Spinal cord (tissue), 10 donors: ENCODE measurements around the gene RNF112. TPM values are rescaled to one million over a fixed set of nuclear protein-coding genes. Genes with fewer than 3 reads are reported as not detected.

Experiments used
- DNase-seq, 6 donors: peaks; one replicate each; pipeline versions ENCODE4 v3.0.0 to v3.0.0-alpha.2; 2013 to 2015; ENCODE audit warnings: low spot score in 6 of 6, low read depth in 4 of 6
- H3K27ac ChIP-seq: one replicate; pipeline ENCODE4 v1.5.1; 2013; ENCODE audit warnings: low read depth, low read length, control low read depth
- H3K27me3 ChIP-seq: one replicate; pipeline ENCODE4 v1.6.1; 2013; ENCODE audit warnings: low read length; ENCODE audit not compliant: control insufficient read depth, insufficient read depth
- H3K36me3 ChIP-seq: one replicate; pipeline ENCODE4 v1.6.1; 2013; ENCODE audit warnings: low read length; ENCODE audit not compliant: control insufficient read depth, insufficient read depth
- H3K4me1 ChIP-seq: one replicate; pipeline ENCODE4 v1.6.1; 2013; ENCODE audit warnings: low read length; ENCODE audit not compliant: control insufficient read depth, insufficient read depth
- H3K4me3 ChIP-seq: one replicate; pipeline ENCODE4 v1.5.1; 2013; ENCODE audit warnings: low read depth, low read length, control low read depth
- H3K9me3 ChIP-seq: one replicate; pipeline ENCODE4 v1.6.1; 2013; ENCODE audit warnings: low read length; ENCODE audit not compliant: control insufficient read depth, insufficient read depth
- WGBS: methylation state at CpG from one replicate; pipeline ENCODE4 v1.1.5; 2013; ENCODE audit warnings: missing lambda C conversion rate; ENCODE audit not compliant: insufficient coverage; 5-methylcytosine and 5-hydroxymethylcytosine counted together
- polyA plus RNA-seq, 2 donors: library from polyadenylated mRNA; unstranded; fragments of 120-200 nt; gene quantifications; one replicate each; pipeline ENCODE4 v1.2.1, GENCODE V29; 2013; ENCODE audit not compliant: insufficient read length in 2 of 2
- total RNA-seq, 2 donors: library from RNA; depleted of rRNA in 1 of 2; stranded (reverse); fragments of 120-200 nt in 1 of 2; fragments of >200 nt in 1 of 2; gene quantifications; one replicate each; pipeline versions ENCODE4 v1.2.3 to v1.2.4, GENCODE V29; 2013 to 2014
- donor health status: healthy.

The RNF112 gene
- total and polyA plus RNA-seq, 4 donors: 7.9 to 31.8 (median 18.7) TPM

- peaks cover 44% of the 10 kb centered on the region for H3K4me1 ChIP-seq
- H3K27ac ChIP-seq: peak overlapping the region; percentile 87
- no peaks in the 10 kb centered on the region for H3K9me3 ChIP-seq
- no peaks in the 10 kb centered on the region for H3K27me3 ChIP-seq
- peaks cover 27% of the 10 kb centered on the region for H3K36me3 ChIP-seq
- H3K4me3 ChIP-seq: no peak overlapping the region
- WGBS: 67% methylated on average over 1 of the region's 2 CpGs
- DNase-seq: peak in 2 of 6 donors; percentile 35 to 84
Measured at GRCh38 chr17:19387921-19388521, 23.0 kb upstream of the RNF112 start.

GRCh38 chr17:19388791-19389785, 21.9 kb upstream of the RNF112 start:
- peaks cover 41% of the 10 kb centered on the region for H3K4me1 ChIP-seq
- WGBS: 100% methylated on average over 1 of the region's 5 CpGs
- no peak overlapping the region for H3K27ac ChIP-seq
- DNase-seq: no peak
- H3K4me3 ChIP-seq: no peak overlapping the region
- H3K27me3 ChIP-seq: no peaks in the 10 kb centered on the region
- peaks cover 16% of the 10 kb centered on the region for H3K36me3 ChIP-seq
- no peaks in the 10 kb centered on the region for H3K9me3 ChIP-seq

- 80% methylated on average over 2 of the region's 2 CpGs for WGBS
Measured at GRCh38 chr17:19390951-19391350, 20.1 kb upstream of the RNF112 start.

GRCh38 chr17:19391432-19391831, 19.6 kb upstream of the RNF112 start:
- Histone ChIP-seq H3K27ac (no peak overlapping the region), H3K9me3 (no peaks in the 10 kb centered on the region), H3K27me3 (no peaks in the 10 kb centered on the region), H3K36me3 (no peaks in the 10 kb centered on the region), H3K4me3 (no peak overlapping the region), H3K4me1 (peaks cover 21% of the 10 kb centered on the region)
- no peak for DNase-seq
- 60% methylated on average over 1 of the region's 7 CpGs for WGBS

More at GRCh38 chr17:19390951-19391350, 20.1 kb upstream of the RNF112 start:
- no peak for DNase-seq
- Histone ChIP-seq H3K27me3 (no peaks in the 10 kb centered on the region), H3K36me3 (no peaks in the 10 kb centered on the region), H3K4me1 (peaks cover 26% of the 10 kb centered on the region), H3K4me3 (no peak overlapping the region), H3K27ac (no peak overlapping the region), H3K9me3 (no peaks in the 10 kb centered on the region)

- no peaks in the 10 kb centered on the region for H3K27me3 ChIP-seq
- no peak overlapping the region for H3K4me3 ChIP-seq
- no peaks in the 10 kb centered on the region for H3K9me3 ChIP-seq
- WGBS: 60% methylated on average over 4 of the region's 7 CpGs
- peaks cover 13% of the 10 kb centered on the region for H3K4me1 ChIP-seq
- H3K36me3 ChIP-seq: no peaks in the 10 kb centered on the region
- no peak for DNase-seq
- no peak overlapping the region for H3K27ac ChIP-seq
Measured at GRCh38 chr17:19392303-19392702, 18.7 kb upstream of the RNF112 start.

- no peaks in the 10 kb centered on the region for H3K36me3 ChIP-seq
- peaks cover 14% of the 10 kb centered on the region for H3K4me1 ChIP-seq
- WGBS: 60% methylated on average over 4 of the region's 6 CpGs
- no peaks in the 10 kb centered on the region for H3K27me3 ChIP-seq
- DNase-seq: no peak
- H3K9me3 ChIP-seq: no peaks in the 10 kb centered on the region
- H3K27ac ChIP-seq: no peak overlapping the region
- no peak overlapping the region for H3K4me3 ChIP-seq
Measured at GRCh38 chr17:19397556-19398041, 13.4 kb upstream of the RNF112 start.

GRCh38 chr17:19398301-19399181, 12.5 kb upstream of the RNF112 start:
- Histone ChIP-seq H3K9me3 (no peaks in the 10 kb centered on the region), H3K4me1 (peaks cover 18% of the 10 kb centered on the region), H3K27me3 (no peaks in the 10 kb centered on the region), H3K36me3 (no peaks in the 10 kb centered on the region), H3K27ac (no peak overlapping the region), H3K4me3 (no peak overlapping the region)
- WGBS: 64% methylated on average over 1 of the region's 2 CpGs
- no peak for DNase-seq

- peaks cover 18% of the 10 kb centered on the region for H3K4me1 ChIP-seq
- 92% methylated on average over 3 of the region's 3 CpGs for WGBS
- H3K27ac ChIP-seq: no peak overlapping the region
- no peaks in the 10 kb centered on the region for H3K36me3 ChIP-seq
- H3K27me3 ChIP-seq: no peaks in the 10 kb centered on the region
- no peak for DNase-seq
- H3K9me3 ChIP-seq: no peaks in the 10 kb centered on the region
- H3K4me3 ChIP-seq: no peak overlapping the region
Measured at GRCh38 chr17:19399750-19400450, 11.1 kb upstream of the RNF112 start.
